ENCODE measurements around the gene GON7. TPM values are rescaled to one million over a fixed set of nuclear protein-coding genes. Genes with fewer than 3 reads are reported as not detected.
A peak's percentile ranks its signal among the peaks of the same experiment; 100 is the strongest.
"Not testable (repeated sequence)": the region's sequence is repeated elsewhere in the genome, so short reads cannot be mapped to it uniquely, and the experiment has no call there.

Gene GON7
- total RNA-seq, 1 donor from 2014 or later: 5.4 TPM

DNA sequence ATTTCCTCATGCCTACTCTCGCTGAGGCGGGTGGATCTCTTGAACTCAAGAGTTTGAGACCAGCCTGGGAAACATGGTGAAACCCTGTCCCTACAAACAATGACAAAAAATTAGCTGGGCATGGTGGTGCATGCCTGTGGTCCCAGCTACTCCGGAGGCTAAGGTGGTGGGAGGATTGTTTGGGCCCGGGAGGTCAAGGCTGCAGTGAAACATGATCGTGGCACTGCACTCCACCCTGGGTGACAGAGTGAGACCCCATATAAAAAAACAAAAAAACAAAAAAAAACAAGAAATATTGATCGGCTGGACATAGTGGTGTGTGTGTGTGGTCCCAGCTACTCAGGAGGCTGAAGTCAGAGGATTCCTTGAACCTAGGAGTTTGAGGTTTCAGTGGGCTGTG is 31.4 kb downstream of the GON7 start:
- Mint-ChIP-seq H3K36me3 (ENCODE audit: low read depth, unreplicated experiment) (no peaks in the 10 kb centered on the region), H3K27ac (ENCODE audit: unreplicated experiment) (no peak overlapping the region), H3K9me3 (ENCODE audit: unreplicated experiment) (no peaks in the 10 kb centered on the region), H3K4me1 (ENCODE audit: low read depth, unreplicated experiment) (no peaks in the 10 kb centered on the region), H3K4me3 (ENCODE audit: unreplicated experiment) (no peak overlapping the region), H3K27me3 (ENCODE audit: low read depth, unreplicated experiment) (peaks cover 7% of the 10 kb centered on the region)
- no peaks in the 10 kb centered on the region for H3K79me2 ChIP-seq (ENCODE audit: insufficient read depth, low read length)
- H3K4me1 ChIP-seq (ENCODE audit: insufficient read depth, low read length): peaks cover 3% of the 10 kb centered on the region
- H3K4me2 ChIP-seq (ENCODE audit: low read length): no peak overlapping the region
- H3K27me3 ChIP-seq (ENCODE audit: insufficient read depth, low read length): peaks cover 2% of the 10 kb centered on the region
- no peak overlapping the region for H3K9ac ChIP-seq (ENCODE audit: low read length)
- H4K20me1 ChIP-seq (ENCODE audit: insufficient read depth, low read length): no peaks in the 10 kb centered on the region
- no peak overlapping the region for H3K27ac ChIP-seq (ENCODE audit: low read depth, low read length)
- H3K4me3 ChIP-seq (ENCODE audit: insufficient read depth, low read depth, low read length): no peak overlapping the region
- no peak overlapping the region for H2AFZ ChIP-seq (ENCODE audit: low read depth, low read length)
- no peaks in the 10 kb centered on the region for H3K36me3 ChIP-seq (ENCODE audit: insufficient read depth, low read length)
- FAIRE-seq (no peak), DNase-seq (ENCODE audit: low read depth) (no peak)
- no peaks in the 10 kb centered on the region for H3K9me3 ChIP-seq (ENCODE audit: insufficient read depth, low read depth, low read length)
- TF ChIP-seq, protein P1, sequence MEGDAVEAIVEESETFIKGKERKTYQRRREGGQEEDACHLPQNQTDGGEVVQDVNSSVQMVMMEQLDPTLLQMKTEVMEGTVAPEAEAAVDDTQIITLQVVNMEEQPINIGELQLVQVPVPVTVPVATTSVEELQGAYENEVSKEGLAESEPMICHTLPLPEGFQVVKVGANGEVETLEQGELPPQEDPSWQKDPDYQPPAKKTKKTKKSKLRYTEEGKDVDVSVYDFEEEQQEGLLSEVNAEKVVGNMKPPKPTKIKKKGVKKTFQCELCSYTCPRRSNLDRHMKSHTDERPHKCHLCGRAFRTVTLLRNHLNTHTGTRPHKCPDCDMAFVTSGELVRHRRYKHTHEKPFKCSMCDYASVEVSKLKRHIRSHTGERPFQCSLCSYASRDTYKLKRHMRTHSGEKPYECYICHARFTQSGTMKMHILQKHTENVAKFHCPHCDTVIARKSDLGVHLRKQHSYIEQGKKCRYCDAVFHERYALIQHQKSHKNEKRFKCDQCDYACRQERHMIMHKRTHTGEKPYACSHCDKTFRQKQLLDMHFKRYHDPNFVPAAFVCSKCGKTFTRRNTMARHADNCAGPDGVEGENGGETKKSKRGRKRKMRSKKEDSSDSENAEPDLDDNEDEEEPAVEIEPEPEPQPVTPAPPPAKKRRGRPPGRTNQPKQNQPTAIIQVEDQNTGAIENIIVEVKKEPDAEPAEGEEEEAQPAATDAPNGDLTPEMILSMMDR (IDR thresholded peaks at IDR 0.05; ENCODE audit: insufficient read depth, low read depth, low read length): no peak
- TF ChIP-seq EZH2 (IDR thresholded peaks at IDR 0.05; ENCODE audit: insufficient read depth, low read length): no peak

DNA sequence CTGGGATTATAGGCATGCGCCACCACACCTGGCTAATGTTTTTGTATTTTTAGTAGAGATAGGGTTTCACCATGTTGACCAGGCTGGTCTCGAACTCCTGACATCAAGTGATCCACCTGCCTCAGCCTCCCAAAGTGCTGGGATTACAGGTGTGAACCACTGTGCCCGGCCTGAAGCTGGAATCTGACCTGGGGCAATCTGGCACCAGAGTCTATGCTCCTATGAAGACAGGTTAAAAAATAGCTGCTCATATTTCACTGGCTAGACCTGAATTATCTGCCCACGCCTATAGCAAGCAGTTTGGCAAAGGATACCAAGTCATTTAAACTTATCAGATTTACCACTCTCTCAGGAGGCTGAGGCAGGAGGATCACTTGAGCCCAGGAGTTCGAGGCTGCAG is 32.1 kb downstream of the GON7 start:
- H3K4me3 Mint-ChIP-seq (ENCODE audit: unreplicated experiment); H3K79me2 ChIP-seq (ENCODE audit: insufficient read depth, low read length); H3K27me3 Mint-ChIP-seq (ENCODE audit: low read depth, unreplicated experiment); FAIRE-seq; H3K36me3 Mint-ChIP-seq (ENCODE audit: low read depth, unreplicated experiment); H3K36me3 ChIP-seq (ENCODE audit: insufficient read depth, low read length); H3K4me1 ChIP-seq (ENCODE audit: insufficient read depth, low read length); H3K4me2 ChIP-seq (ENCODE audit: low read length); H3K27ac Mint-ChIP-seq (ENCODE audit: unreplicated experiment); H3K9ac ChIP-seq (ENCODE audit: low read length); H3K27me3 ChIP-seq (ENCODE audit: insufficient read depth, low read length); H3K4me1 Mint-ChIP-seq (ENCODE audit: low read depth, unreplicated experiment); H4K20me1 ChIP-seq (ENCODE audit: insufficient read depth, low read length); H3K27ac ChIP-seq (ENCODE audit: low read depth, low read length); H3K9me3 ChIP-seq (ENCODE audit: insufficient read depth, low read depth, low read length); H2AFZ ChIP-seq (ENCODE audit: low read depth, low read length); H3K4me3 ChIP-seq (ENCODE audit: insufficient read depth, low read depth, low read length); H3K9me3 Mint-ChIP-seq (ENCODE audit: unreplicated experiment); DNase-seq (ENCODE audit: low read depth): not testable (repeated sequence)

DNA sequence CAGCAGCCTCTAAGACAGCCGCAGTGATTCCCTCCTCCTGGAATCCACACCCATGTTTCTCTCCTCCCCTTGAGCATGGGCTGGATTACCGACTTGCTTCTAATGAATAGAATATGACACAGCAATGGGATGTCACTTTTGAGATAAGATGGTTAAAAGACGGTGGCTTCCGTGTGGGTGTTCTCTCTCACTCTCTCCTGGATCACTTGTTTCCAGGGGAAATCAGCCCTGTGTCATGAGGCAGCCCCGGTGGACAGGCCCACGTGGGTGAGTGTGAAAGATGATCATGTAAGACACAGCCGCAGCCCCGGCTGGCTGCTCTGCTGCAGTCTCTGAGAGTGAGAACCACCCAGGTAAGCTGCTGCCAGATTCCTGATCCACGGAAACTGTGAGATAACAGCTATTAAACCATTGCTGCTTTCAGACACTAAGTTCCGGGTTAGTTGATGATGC is 32.9 kb downstream of the GON7 start:
- Histone ChIP-seq H3K36me3 (ENCODE audit: insufficient read depth, low read length) (no peaks in the 10 kb centered on the region), H3K27me3 (ENCODE audit: insufficient read depth, low read length) (peaks cover 2% of the 10 kb centered on the region), H3K79me2 (ENCODE audit: insufficient read depth, low read length) (no peaks in the 10 kb centered on the region), H3K27ac (ENCODE audit: low read depth, low read length) (no peak overlapping the region), H3K4me3 (ENCODE audit: insufficient read depth, low read depth, low read length) (no peak overlapping the region), H3K4me1 (ENCODE audit: insufficient read depth, low read length) (peaks cover 3% of the 10 kb centered on the region), H4K20me1 (ENCODE audit: insufficient read depth, low read length) (no peaks in the 10 kb centered on the region), H3K9me3 (ENCODE audit: insufficient read depth, low read depth, low read length) (no peaks in the 10 kb centered on the region), H3K9ac (ENCODE audit: low read length) (no peak overlapping the region), H3K4me2 (ENCODE audit: low read length) (no peak overlapping the region), H2AFZ (ENCODE audit: low read depth, low read length) (no peak overlapping the region)
- no peak overlapping the region for H3K27ac Mint-ChIP-seq (ENCODE audit: unreplicated experiment)
- TF ChIP-seq, protein P1 (IDR thresholded peaks at IDR 0.05; ENCODE audit: insufficient read depth, low read depth, low read length): no peak
- TF ChIP-seq EZH2 (IDR thresholded peaks at IDR 0.05; ENCODE audit: insufficient read depth, low read length): no peak
- H3K36me3 Mint-ChIP-seq (ENCODE audit: low read depth, unreplicated experiment): no peaks in the 10 kb centered on the region
- H3K27me3 Mint-ChIP-seq (ENCODE audit: low read depth, unreplicated experiment): peaks cover 5% of the 10 kb centered on the region
- peak; percentile 20 for DNase-seq (ENCODE audit: low read depth)
- no peak for FAIRE-seq
- no peaks in the 10 kb centered on the region for H3K9me3 Mint-ChIP-seq (ENCODE audit: unreplicated experiment)
- no peak overlapping the region for H3K4me3 Mint-ChIP-seq (ENCODE audit: unreplicated experiment)
- no peaks in the 10 kb centered on the region for H3K4me1 Mint-ChIP-seq (ENCODE audit: low read depth, unreplicated experiment)

Measured in astrocyte (in vitro differentiated cells and primary cell).